Panc1 (cell line): ENCODE data around the gene PPP1R3C. TPM values are rescaled to one million over a fixed set of nuclear protein-coding genes. Genes with fewer than 3 reads are reported as not detected.

Experiments used
- ATAC-seq: fragments of 200-7000 bp; cut with Tn5 transposase; 2 replicates; pipeline ENCODE4 v1.9.1; 2020; ENCODE audit warnings: mild to moderate bottlenecking, moderate library complexity
- BruUV-seq: library from RNA; stranded (reverse); fragments of 400-500 nt; replicated peaks from 2 replicates; lab custom pipeline; 2021; lab: Mats Ljungman, UMichigan
- CTCF ChIA-PET: fragments of 300-600 bp; sonication (Branson Sonifier 250); formaldehyde crosslinking; loops from one replicate; lab custom pipeline; 2022; ENCODE audit warnings: antibody characterized with exemption; lab: Charles Lee
- POLR2A ChIA-PET: fragments of 300-600 bp; sonication (Branson Sonifier 250); formaldehyde crosslinking; loops from one replicate; lab custom pipeline; 2022; ENCODE audit warnings: antibody characterized with exemption; lab: Charles Lee
- DNase-seq: peaks from one replicate; pipeline ENCODE4 v3.0.0-alpha.2; 2010; ENCODE audit warnings: low read depth, low spot score
- H3K27ac ChIP-seq: 2 replicates; pipeline ENCODE4 v1.5.1; 2011; ENCODE audit warnings: mild to moderate bottlenecking, low read length, inconsistent platforms
- H3K27me3 ChIP-seq: fragments of 200-500 bp; sonication (Bioruptor generic); 2 replicates; pipeline ENCODE4 v1.6.0; 2014; ENCODE audit warnings: low read length, inconsistent platforms; ENCODE audit not compliant: control insufficient read depth, insufficient read depth
- H3K36me3 ChIP-seq: fragments of 200-500 bp; sonication (Bioruptor generic); 2 replicates; pipeline ENCODE4 v1.5.1; 2014; ENCODE audit warnings: inconsistent platforms, mild to moderate bottlenecking, low read length, moderate library complexity; ENCODE audit not compliant: control insufficient read depth, insufficient read depth
- H3K4me1 ChIP-seq: 2 replicates; pipeline ENCODE4 v1.5.1; 2011; ENCODE audit warnings: inconsistent platforms, mild to moderate bottlenecking, low read length, moderate library complexity; ENCODE audit not compliant: control insufficient read depth, insufficient read depth
- H3K4me3 ChIP-seq, 2 experiments: 2 replicates each; pipeline ENCODE4 v1.5.1; 2011 to 2012; ENCODE audit warnings: low read depth in 2 of 2, low read length in 2 of 2, mild to moderate bottlenecking in 2 of 2, inconsistent platforms in 1 of 2, moderate library complexity in 1 of 2
- H3K9me3 ChIP-seq: fragments of 200-500 bp; sonication (Bioruptor generic); 2 replicates; pipeline ENCODE4 v1.5.1; 2014; ENCODE audit warnings: low read depth, mild to moderate bottlenecking, inconsistent platforms, low read length, moderate library complexity; ENCODE audit not compliant: control insufficient read depth, insufficient read depth
- POLR2AphosphoS5 ChIP-seq: IDR thresholded peaks from 2 replicates; pipeline ENCODE4 v1.6.1; 2012; ENCODE audit warnings: mild to moderate bottlenecking, low read depth, low read length, moderate library complexity
- SIN3A ChIP-seq: IDR thresholded peaks from 2 replicates; pipeline ENCODE4 v1.6.1; 2012; ENCODE audit warnings: low read depth, mild to moderate bottlenecking, low read length, moderate library complexity, borderline replicate concordance; ENCODE audit not compliant: insufficient read depth
- TCF7L2 ChIP-seq: IDR thresholded peaks from 2 replicates; pipeline ENCODE4 v1.6.1; 2011; ENCODE audit warnings: mild to moderate bottlenecking, low read depth, low read length, inconsistent platforms
- in situ Hi-C: cut with HindIII; loops from 2 replicates; pipeline ENCODE4 v1.10.0; 2016; ENCODE audit warnings: low sequenced_read_pairs, low pct_unique_long_range_greater_than_20kb
- intact Hi-C: fragments of 100-400 bp; cut with micrococcal nuclease; formaldehyde crosslinking; loops from one replicate; pipeline ENCODE4 v1.10.0; 2022; ENCODE audit not compliant: unreplicated experiment
- total RNA-seq: library from RNA; stranded (reverse); gene quantifications from one replicate; pipeline ENCODE4 v1.2.1, GENCODE V29; 2021; ENCODE audit not compliant: unreplicated experiment
- TF ChIP-seq, protein P1 (sequence below), 2 experiments: IDR thresholded peaks; 2 replicates each; pipeline ENCODE4 v1.6.1; 2011 to 2012; ENCODE audit warnings: low read depth in 2 of 2, control low read depth in 1 of 2, low read length in 1 of 2, mild to moderate bottlenecking in 1 of 2, moderate library complexity in 1 of 2; ENCODE audit not compliant: insufficient read depth in 1 of 2
- TF ChIP-seq, protein P2 (sequence below): fragments of 450-650 bp; IDR thresholded peaks from 2 replicates; pipeline ENCODE4 v1.5.1; 2017; ENCODE audit warnings: mild to moderate bottlenecking

The PPP1R3C gene
- total RNA-seq, 1 experiment from 2014 or later: 1.2 TPM

DNA sequence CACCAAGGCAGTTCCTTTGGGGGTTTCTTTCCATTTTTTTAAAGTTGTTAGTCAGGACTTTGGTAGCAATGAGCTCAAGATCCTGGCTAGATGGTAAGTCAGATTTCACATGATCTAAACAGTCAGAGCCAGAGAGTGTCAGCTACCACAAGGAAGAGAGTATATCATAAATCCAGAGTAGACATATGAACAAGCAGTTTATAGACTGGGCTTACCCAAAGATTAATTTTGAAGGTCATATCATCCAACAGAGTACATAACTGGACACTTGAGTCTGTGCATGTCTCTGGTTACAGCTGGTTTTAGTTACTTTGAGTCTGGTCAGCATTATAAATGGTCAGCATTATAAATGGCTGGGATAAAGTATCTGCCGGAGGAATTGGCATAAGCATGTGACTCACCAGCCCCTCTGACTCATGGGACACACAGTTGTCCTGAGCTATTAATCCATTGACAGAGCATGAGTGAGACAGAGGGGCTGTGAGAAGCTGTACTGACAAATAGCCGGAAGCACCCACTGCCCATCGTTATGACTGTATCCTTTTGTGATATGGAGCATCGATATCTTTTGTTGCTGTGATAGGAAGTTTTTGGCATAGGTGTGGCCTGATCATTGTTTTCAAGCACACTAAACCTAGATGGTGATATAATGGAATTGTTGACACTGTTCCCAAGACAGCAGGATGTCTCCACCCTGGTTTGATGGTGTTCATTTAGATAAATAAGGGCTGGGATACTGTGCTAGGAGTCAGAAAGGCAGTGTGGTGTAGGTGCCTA is 19.3 kb downstream of the PPP1R3C start:
- intact Hi-C loops: no loop called here
- BruUV-seq: no TSS peak

DNA sequence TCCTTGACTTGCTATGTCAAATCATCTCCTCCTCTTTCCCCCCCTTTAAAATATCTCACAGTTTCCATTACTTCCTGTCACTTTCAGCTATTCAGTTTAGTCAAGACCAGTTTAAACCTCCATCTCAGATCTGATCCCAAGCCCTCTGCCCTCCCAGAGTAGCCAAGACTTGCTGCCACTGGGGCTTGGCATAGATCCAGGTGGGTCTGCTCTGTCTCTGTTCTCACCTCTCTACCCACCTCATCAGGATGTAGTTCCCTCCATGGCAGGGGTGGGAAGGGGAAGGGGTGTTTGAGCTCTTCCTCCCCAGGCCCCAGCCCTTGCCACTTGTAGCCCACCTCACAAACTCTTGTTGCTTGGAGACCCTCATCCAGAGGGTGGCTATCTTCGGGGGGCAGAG is 22.0 kb downstream of the PPP1R3C start:
- Histone ChIP-seq H3K4me3 (no peak overlapping the region), H3K27me3 (no peaks in the 10 kb centered on the region), H3K27ac (no peak overlapping the region), H3K4me1 (no peaks in the 10 kb centered on the region), H3K9me3 (no peaks in the 10 kb centered on the region; the same call in 1 of the 2 replicates), H3K36me3 (no peaks in the 10 kb centered on the region)
- ChIA-PET POLR2A (no interaction called here), CTCF (no interaction called here)
- DNase-seq: no peak
- intact Hi-C loops (no loop called here), in situ Hi-C loops (no loop called here)
- ATAC-seq: no peak
- TF ChIP-seq SIN3A (no peak), POLR2AphosphoS5 (no peak)
- TF ChIP-seq, protein P1, sequence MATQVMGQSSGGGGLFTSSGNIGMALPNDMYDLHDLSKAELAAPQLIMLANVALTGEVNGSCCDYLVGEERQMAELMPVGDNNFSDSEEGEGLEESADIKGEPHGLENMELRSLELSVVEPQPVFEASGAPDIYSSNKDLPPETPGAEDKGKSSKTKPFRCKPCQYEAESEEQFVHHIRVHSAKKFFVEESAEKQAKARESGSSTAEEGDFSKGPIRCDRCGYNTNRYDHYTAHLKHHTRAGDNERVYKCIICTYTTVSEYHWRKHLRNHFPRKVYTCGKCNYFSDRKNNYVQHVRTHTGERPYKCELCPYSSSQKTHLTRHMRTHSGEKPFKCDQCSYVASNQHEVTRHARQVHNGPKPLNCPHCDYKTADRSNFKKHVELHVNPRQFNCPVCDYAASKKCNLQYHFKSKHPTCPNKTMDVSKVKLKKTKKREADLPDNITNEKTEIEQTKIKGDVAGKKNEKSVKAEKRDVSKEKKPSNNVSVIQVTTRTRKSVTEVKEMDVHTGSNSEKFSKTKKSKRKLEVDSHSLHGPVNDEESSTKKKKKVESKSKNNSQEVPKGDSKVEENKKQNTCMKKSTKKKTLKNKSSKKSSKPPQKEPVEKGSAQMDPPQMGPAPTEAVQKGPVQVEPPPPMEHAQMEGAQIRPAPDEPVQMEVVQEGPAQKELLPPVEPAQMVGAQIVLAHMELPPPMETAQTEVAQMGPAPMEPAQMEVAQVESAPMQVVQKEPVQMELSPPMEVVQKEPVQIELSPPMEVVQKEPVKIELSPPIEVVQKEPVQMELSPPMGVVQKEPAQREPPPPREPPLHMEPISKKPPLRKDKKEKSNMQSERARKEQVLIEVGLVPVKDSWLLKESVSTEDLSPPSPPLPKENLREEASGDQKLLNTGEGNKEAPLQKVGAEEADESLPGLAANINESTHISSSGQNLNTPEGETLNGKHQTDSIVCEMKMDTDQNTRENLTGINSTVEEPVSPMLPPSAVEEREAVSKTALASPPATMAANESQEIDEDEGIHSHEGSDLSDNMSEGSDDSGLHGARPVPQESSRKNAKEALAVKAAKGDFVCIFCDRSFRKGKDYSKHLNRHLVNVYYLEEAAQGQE (IDR thresholded peaks at IDR 0.05; ENCODE audit: insufficient read depth in 1 of 2, low read depth in 2 of 2, low read length in 1 of 2): no peak
- BruUV-seq: no TSS peak

More for the DNA sequence above, 19.3 kb downstream of the PPP1R3C start:
- ChIA-PET POLR2A (no interaction called here), CTCF (no interaction called here)
- DNase-seq (no peak), ATAC-seq (peak; percentile 84)
- Histone ChIP-seq H3K9me3 (0 out of 2 replicates have a peak, but pooled peaks cover 5% of the 10 kb centered on the region), H3K27ac (no peak overlapping the region), H3K4me1 (no peaks in the 10 kb centered on the region), H3K36me3 (no peaks in the 10 kb centered on the region), H3K4me3 (no peak overlapping the region), H3K27me3 (no peaks in the 10 kb centered on the region)
- in situ Hi-C loops: no loop called here
- TF ChIP-seq POLR2AphosphoS5: no peak
- no peak for TF ChIP-seq TCF7L2
- TF ChIP-seq SIN3A: no peak
- TF ChIP-seq, protein P2, sequence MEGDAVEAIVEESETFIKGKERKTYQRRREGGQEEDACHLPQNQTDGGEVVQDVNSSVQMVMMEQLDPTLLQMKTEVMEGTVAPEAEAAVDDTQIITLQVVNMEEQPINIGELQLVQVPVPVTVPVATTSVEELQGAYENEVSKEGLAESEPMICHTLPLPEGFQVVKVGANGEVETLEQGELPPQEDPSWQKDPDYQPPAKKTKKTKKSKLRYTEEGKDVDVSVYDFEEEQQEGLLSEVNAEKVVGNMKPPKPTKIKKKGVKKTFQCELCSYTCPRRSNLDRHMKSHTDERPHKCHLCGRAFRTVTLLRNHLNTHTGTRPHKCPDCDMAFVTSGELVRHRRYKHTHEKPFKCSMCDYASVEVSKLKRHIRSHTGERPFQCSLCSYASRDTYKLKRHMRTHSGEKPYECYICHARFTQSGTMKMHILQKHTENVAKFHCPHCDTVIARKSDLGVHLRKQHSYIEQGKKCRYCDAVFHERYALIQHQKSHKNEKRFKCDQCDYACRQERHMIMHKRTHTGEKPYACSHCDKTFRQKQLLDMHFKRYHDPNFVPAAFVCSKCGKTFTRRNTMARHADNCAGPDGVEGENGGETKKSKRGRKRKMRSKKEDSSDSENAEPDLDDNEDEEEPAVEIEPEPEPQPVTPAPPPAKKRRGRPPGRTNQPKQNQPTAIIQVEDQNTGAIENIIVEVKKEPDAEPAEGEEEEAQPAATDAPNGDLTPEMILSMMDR: no peak
- TF ChIP-seq, protein P1 (IDR thresholded peaks at IDR 0.05; ENCODE audit: insufficient read depth in 1 of 2, low read depth in 2 of 2, low read length in 1 of 2): no peak
